GM19372 (cell line): Measurements from ENCODE around the gene RHOA.
"Not testable (repeated sequence)": the region's sequence is repeated elsewhere in the genome, so short reads cannot be mapped to it uniquely, and the experiment has no call there.

Experiments used
- ATAC-seq: cut with Tn5 transposase; IDR thresholded peaks from one replicate; pipeline ENCODE4 v1.9.1; 2021; ENCODE audit warnings: mild to moderate bottlenecking, low read depth, moderate library complexity; ENCODE audit not compliant: unreplicated experiment

RHOA gene

GRCh38 chr3:49412632-49413337, 1.0 kb upstream of the RHOA start:
- no peak for ATAC-seq

- peak; percentile 19 for ATAC-seq
These were observed 225 bp downstream of the RHOA start for GRCh38 chr3:49411535-49411967.

GRCh38 chr3:49410846-49411534, 786 bp downstream of the RHOA start:
- no peak for ATAC-seq

GRCh38 chr3:49410066-49410845, 1.5 kb downstream of the RHOA start:
- no peak for ATAC-seq

DNA sequence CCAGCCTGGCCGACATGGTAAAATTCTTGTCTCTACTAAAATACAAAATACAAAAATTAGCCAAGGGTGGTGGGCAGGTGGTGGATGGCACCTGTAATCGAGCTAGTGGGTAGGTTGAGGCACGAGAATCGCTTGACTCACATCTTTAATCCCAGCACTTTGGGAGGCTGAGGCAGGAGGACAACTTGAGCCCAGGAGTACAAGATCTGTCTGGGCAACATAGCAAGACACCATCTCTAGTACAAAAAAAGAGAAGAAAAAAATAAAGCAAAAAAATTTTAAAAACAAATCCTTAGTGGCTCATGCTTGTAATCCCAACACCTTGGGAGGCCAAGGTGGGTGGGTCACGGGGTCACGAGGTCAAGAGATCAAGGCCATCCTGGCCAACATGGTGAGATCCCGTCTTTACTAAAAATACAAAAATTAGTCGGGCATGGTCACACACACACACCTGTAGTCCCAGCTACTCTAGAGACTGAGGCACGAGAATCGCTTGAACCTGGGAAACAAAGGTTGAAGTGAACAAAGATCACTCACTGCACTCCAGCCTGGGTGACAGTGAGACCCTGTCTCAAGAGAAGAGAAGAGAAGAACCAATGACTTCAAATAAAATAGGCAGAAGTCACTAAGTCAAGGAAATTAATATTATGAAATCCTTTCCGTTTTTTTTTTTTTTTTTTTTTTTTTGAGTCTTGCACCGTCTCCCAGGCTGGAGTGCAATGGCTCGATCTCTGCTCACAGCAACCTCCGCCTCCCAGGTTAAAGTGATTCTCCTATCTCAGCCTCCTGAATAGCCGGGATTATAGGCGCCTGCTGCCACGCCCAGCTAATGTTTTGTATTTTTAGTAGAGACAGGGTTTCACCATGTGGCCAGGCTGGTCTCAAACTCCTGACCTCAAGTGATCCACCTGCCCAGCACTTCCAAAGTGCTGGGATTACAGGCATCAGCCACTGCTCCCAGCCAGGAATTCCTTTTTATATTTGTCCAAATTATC, 4.9 kb downstream of the RHOA start:
- ATAC-seq: no peak

- not testable (repeated sequence) for ATAC-seq
These were observed 6.2 kb downstream of the RHOA start for GRCh38 chr3:49405570-49405969.

- ATAC-seq: no peak
These were observed 7.9 kb downstream of the RHOA start for GRCh38 chr3:49403891-49404290.

DNA sequence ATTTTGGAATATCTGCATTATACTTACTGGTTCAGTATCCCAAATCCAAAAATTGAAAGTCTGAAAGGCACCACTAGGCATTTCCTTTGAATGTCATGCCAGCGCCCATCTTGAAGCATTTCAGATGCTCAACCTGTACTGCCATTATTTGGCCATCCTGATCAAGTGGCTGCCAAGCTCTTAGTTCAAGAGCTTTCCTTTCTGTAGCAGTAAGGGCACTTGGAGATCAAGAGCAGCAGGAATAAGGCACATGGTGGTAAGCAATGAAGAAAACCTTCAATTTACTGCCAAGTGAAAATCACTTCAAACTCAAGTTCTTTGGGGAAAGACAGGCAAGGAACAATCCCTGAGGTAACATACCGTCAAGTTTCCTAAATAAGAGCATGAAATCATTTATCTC, 10.0 kb downstream of the RHOA start:
- ATAC-seq: no peak

- no peak for ATAC-seq
These were observed 12.3 kb downstream of the RHOA start for GRCh38 chr3:49399461-49399860.

DNA sequence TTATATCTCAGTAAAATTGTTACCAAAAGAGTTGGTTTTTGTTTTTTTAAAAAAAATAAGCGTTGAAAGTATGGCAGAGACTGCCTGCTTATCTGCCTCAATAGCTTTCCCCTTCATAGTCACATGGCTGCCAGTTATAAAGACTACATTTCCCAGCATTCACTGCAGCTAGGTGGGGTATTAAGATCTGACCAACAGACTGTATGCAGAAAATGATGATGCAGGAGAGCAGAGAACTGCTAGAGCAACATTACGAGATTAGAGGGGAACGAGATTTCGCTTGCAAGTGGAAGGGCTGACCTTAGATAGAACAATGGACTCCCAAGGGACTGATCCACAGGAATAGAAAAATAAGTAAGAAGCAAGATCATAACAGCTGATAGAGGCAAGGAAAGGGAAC, 14.3 kb downstream of the RHOA start:
- ATAC-seq: no peak

DNA sequence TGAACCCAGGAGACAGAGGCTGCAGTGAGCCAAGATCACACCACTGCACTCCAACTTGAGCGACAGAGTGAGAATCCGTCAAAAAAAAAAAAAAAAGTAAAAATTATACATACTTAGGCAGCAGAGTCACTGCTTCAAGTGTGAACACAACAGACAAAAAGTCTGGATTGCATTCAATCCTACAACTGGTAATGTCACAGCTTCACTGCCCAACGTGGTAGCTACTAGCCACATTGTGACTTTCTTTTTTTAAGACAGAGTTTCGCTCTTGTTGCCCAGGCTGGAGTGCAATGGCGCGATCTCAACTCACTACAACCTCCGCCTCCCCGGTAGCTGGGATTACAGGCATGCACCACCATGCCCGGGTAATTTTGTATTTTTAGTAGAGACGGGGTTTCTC, 20.5 kb downstream of the RHOA start:
- ATAC-seq: not testable (repeated sequence)

DNA sequence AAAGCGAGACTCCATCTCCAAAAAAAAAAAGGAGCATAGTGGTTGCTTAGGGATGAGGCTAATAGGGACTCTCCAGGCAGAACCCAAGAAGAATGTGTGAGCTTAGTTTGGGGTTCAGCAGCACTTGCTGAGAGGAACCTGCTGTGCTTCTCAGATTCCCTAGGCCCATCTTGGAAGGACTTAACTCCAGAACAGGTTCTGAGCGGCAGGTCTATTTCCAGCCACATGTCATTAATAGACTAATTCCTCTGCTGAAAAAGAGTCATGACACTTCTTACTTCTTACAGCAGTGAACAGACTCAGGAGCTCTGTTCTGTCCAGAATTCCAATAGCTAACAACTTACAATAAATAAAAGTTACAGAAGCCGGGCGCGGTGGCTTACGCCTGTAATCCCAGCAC, 22.5 kb downstream of the RHOA start:
- no peak for ATAC-seq

DNA sequence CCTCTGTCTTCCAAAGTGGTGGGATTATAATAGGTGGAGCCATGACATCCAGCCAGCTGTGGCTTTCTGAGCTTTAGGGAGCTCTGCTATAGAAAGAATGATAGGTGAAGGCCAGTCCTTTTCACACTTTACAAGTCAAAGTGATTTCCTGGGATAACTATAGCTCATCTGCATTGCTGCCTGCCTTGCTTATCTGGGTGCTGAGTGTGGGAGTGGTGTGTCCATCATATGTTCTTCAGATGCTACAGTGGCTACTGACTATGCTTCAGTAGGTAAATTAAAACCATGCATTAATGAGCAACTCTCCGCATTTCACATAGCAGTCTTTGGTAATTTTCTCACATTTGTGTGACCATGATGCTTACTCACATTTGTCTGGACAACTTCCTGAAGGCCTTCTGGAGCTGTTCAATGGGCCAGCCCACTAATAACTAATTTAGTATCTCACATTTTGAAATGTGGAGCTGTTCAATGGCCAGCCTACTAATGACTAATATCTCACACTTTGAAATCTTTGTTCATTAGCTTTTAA, 23.4 kb downstream of the RHOA start:
- no peak for ATAC-seq

- ATAC-seq: no peak
These were observed 24.1 kb downstream of the RHOA start for GRCh38 chr3:49387721-49388120.

DNA sequence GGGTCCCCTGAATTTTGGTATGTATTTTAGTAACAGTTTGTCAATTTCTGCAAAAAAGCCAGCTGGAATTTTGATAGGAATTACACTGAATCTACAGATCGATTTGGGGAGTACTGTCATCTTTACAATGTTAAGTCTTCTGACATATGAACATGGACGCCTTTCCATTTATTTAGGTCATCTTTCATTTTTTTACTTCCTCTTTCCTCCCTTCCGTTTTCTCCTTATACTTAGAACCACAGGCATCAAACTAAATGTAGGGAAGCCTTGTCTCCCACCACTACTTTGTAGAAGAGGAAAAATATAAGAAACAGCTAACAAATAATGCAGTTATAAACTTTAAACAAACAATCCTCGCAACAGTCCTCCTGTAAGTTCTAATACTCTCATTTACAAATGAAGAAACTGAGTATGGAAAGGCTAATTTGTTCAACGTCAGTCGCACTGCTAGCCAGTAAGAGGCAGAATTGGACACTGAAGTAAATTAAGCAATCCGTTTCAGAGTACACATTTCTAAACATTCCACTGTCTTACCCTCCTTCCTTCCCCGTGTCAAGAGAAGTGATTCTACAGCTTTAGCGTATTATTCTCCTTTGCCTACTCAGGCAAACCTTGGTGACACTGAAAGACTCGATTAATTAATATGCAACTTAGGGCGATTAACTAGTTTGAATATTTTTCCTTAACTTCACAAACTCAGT, 25.6 kb downstream of the RHOA start:
- ATAC-seq: no peak

- no peak for ATAC-seq
These were observed 26.2 kb downstream of the RHOA start for GRCh38 chr3:49385617-49386016.

DNA sequence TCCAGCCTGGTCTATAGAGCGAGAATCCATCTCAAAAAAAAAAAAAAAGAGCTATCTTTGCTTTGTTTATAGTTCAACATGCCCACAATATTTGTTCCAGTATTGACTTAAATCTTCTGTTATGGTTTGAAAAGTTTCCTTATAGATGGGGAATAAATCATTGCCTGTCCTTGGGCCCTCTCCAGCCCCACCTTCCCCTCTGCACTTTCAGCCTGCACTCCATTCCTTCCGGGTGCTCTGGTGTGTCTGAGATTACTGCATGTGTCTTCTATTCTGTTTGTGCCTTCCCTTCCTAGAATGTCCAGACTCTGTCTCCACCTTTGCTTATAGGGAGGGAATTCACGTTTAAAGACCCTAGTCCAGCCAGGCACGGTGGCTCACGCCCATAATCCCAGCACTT, 28.4 kb downstream of the RHOA start:
- ATAC-seq: no peak

DNA sequence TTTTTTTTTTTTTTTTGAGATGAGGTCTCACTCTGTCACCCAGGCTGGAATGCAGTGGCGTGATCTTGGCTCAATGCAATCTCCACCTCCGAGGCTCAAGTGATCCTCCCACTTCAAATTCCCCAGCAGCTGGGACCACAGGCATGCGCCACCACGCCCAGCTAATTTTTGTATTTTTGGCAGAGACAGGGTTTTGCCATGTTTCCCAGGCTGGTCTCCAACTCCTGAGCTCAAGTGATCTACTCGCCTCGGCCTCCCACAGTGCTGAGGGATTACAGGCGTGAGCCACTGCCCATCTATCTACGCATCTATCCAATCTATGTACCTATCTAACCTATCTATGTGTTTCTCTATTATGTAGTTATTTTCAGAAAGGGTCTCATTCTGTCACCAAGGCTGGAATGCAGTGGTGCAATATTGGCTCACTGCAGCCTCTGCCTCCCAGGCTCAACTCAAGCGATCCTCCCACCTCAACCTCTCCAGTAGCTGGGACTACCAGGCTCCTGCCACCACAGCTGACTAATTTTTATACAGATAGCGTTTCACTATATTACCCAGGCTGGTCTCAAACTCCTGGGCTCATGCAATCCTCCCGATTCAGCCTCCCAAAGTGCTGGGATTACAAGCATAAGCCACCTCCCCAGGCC, 33.4 kb downstream of the RHOA start:
- ATAC-seq: no peak

DNA sequence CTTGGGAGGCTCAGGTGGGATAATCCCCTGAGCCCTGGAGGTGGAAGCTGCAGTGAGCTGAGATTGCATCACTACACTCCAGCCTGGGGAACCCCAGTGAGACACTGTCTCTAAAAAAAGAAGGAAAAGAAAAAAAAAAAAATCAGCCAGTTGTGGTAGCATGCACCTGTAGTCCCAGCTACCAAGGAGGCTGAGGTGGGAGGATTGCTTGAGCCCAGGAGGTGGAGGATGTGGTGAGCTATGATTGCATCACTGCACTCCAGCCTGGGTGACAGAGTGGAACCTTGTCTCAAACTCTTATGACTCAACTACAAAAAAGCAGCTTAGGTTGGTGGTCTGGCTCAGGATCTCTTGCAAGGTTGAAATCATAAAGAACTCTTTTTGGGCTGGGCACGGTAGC, 34.3 kb downstream of the RHOA start:
- no peak for ATAC-seq
